Measurements from ENCODE around the gene TMEM52.
A peak's percentile ranks its signal among the peaks of the same experiment; 100 is the strongest.

The TMEM52 gene

GRCh38 chr1:1926886-1927660 lies 8.0 kb upstream of the TMEM52 start:
- DNase-seq (ENCODE audit: low spot score): no peak

- no peak for DNase-seq (ENCODE audit: low spot score)
Measured at GRCh38 chr1:1926346-1926811, 7.3 kb upstream of the TMEM52 start.

- DNase-seq (ENCODE audit: low spot score): no peak
Measured at GRCh38 chr1:1925437-1926345, 6.6 kb upstream of the TMEM52 start.

- DNase-seq (ENCODE audit: low spot score): no peak
Measured at GRCh38 chr1:1924849-1925248, 5.8 kb upstream of the TMEM52 start.

- no peak for DNase-seq (ENCODE audit: low spot score)
Measured at GRCh38 chr1:1924386-1924785, 5.3 kb upstream of the TMEM52 start.

GRCh38 chr1:1922956-1923833 lies 4.1 kb upstream of the TMEM52 start:
- no peak for DNase-seq (ENCODE audit: low spot score)

- no peak for DNase-seq (ENCODE audit: low spot score)
Measured at GRCh38 chr1:1922702-1922955, 3.5 kb upstream of the TMEM52 start.

GRCh38 chr1:1921901-1922701 lies 3.0 kb upstream of the TMEM52 start:
- no peak for DNase-seq (ENCODE audit: low spot score)

GRCh38 chr1:1921459-1921862 lies 2.4 kb upstream of the TMEM52 start:
- DNase-seq (ENCODE audit: low spot score): no peak

- no peak for DNase-seq (ENCODE audit: low spot score)
Measured at GRCh38 chr1:1920608-1921458, 1.8 kb upstream of the TMEM52 start.

GRCh38 chr1:1920057-1920607 lies 1.1 kb upstream of the TMEM52 start:
- no peak for DNase-seq (ENCODE audit: low spot score)

- peak; percentile 93 for DNase-seq (ENCODE audit: low spot score)
Measured at GRCh38 chr1:1919304-1920056, 401 bp upstream of the TMEM52 start.

GRCh38 chr1:1917995-1918900 lies 831 bp downstream of the TMEM52 start:
- no peak for DNase-seq (ENCODE audit: low spot score)

GRCh38 chr1:1917304-1917976 lies 1.6 kb downstream of the TMEM52 start:
- no peak for DNase-seq (ENCODE audit: low spot score)

- no peak for DNase-seq (ENCODE audit: low spot score)
Measured at GRCh38 chr1:1916851-1917251, 2.2 kb downstream of the TMEM52 start.

- no peak for DNase-seq (ENCODE audit: low spot score)
Measured at GRCh38 chr1:1915911-1916840, 2.9 kb downstream of the TMEM52 start.

Data from Ammon's horn (tissue), 1 donor.